BE2C (cell line): ENCODE data around the gene FERMT2.

Experiments used
- DNase-seq: peaks from one replicate; pipeline ENCODE4 v3.0.0-alpha.2; 2020
- H3K27me3 ChIP-seq: fragments of 250-450 bp; sonication (Bioruptor Pico); 2 replicates; pipeline ENCODE4 v1.5.1; 2020; ENCODE audit warnings: mild to moderate bottlenecking
- H3K36me3 ChIP-seq: fragments of 250-450 bp; sonication (Bioruptor Pico); 2 replicates; pipeline ENCODE4 v1.5.1; 2020; ENCODE audit warnings: mild to moderate bottlenecking
- H3K4me1 ChIP-seq: fragments of 250-450 bp; sonication (Bioruptor Pico); 2 replicates; pipeline ENCODE4 v1.5.1; 2020
- H3K4me3 ChIP-seq: 2 replicates; pipeline ENCODE4 v1.5.1; 2011; ENCODE audit warnings: low read depth, low read length
- H3K9me3 ChIP-seq: fragments of 250-450 bp; sonication (Bioruptor Pico); 2 replicates; pipeline ENCODE4 v1.5.1; 2020
- CTCF ChIP-seq: IDR thresholded peaks from 2 replicates; pipeline ENCODE4 v1.5.1; 2012; ENCODE audit warnings: mild to moderate bottlenecking, low read depth, low read length

The FERMT2 gene

GRCh38 chr14:52833891-52834290 is 117.0 kb downstream of the FERMT2 start:
- Histone ChIP-seq H3K4me3 (no peak overlapping the region), H3K36me3 (no peaks in the 10 kb centered on the region; the same call in 1 of the 2 replicates), H3K27me3 (no peaks in the 10 kb centered on the region), H3K9me3 (no peaks in the 10 kb centered on the region), H3K4me1 (peaks cover 49% of the 10 kb centered on the region)
- peak; percentile 74 for DNase-seq
- TF ChIP-seq CTCF = no peak

- TF ChIP-seq CTCF = no peak
- Histone ChIP-seq H3K27me3 (no peaks in the 10 kb centered on the region), H3K9me3 (no peaks in the 10 kb centered on the region), H3K4me1 (peaks cover 38% of the 10 kb centered on the region), H3K36me3 (no peaks in the 10 kb centered on the region; the same call in 1 of the 2 replicates), H3K4me3 (no peak overlapping the region)
- DNase-seq = no peak
Observed at GRCh38 chr14:52829527-52830185, 121.2 kb downstream of the FERMT2 start.

- peaks cover 40% of the 10 kb centered on the region for H3K4me1 ChIP-seq
- no peaks in the 10 kb centered on the region; the same call in 1 of the 2 replicates for H3K36me3 ChIP-seq
- no peak for TF ChIP-seq CTCF
Observed at GRCh38 chr14:52827426-52827825, 123.4 kb downstream of the FERMT2 start.

GRCh38 chr14:52825085-52825484 is 125.8 kb downstream of the FERMT2 start:
- no peak for DNase-seq
- no peak for TF ChIP-seq CTCF

More at GRCh38 chr14:52827426-52827825, 123.4 kb downstream of the FERMT2 start:
- Histone ChIP-seq H3K4me3 (no peak overlapping the region), H3K9me3 (no peaks in the 10 kb centered on the region), H3K27me3 (no peaks in the 10 kb centered on the region)
- DNase-seq = no peak

DNA sequence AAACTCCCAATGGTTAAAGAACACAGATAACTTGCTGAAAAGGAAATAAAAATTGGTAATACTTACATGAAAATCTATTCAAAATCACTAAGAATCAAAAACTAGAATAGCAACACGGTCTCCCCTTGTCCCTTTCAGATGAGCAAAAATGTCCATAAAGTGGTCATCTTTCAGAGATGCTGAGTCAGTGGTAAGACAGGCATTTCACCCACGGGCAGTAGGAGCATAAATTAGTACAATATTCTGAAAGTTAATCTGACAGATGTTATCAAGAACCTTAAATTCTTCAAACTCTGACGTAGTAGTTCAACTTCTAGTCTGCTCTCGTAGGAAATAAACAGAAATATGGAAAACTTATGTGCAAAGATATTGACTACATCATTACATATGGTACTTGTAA is 126.4 kb downstream of the FERMT2 start:
- Histone ChIP-seq H3K9me3 (no peaks in the 10 kb centered on the region), H3K36me3 (no peaks in the 10 kb centered on the region; the same call in 1 of the 2 replicates), H3K27me3 (no peaks in the 10 kb centered on the region), H3K4me1 (peaks cover 23% of the 10 kb centered on the region), H3K4me3 (no peak overlapping the region)
- no peak for DNase-seq
- TF ChIP-seq CTCF = no peak

More at GRCh38 chr14:52825085-52825484, 125.8 kb downstream of the FERMT2 start:
- Histone ChIP-seq H3K36me3 (no peaks in the 10 kb centered on the region; the same call in 1 of the 2 replicates), H3K4me3 (no peak overlapping the region), H3K9me3 (no peaks in the 10 kb centered on the region), H3K27me3 (no peaks in the 10 kb centered on the region), H3K4me1 (peaks cover 28% of the 10 kb centered on the region)

- Histone ChIP-seq H3K4me1 (peaks cover 12% of the 10 kb centered on the region), H3K9me3 (no peaks in the 10 kb centered on the region), H3K4me3 (no peak overlapping the region), H3K27me3 (no peaks in the 10 kb centered on the region), H3K36me3 (no peaks in the 10 kb centered on the region)
- no peak for TF ChIP-seq CTCF
- no peak for DNase-seq
Observed at GRCh38 chr14:52821805-52822250, 129.0 kb downstream of the FERMT2 start.
